ENCODE results near the gene LIMA1. TPM values are rescaled to one million over a fixed set of nuclear protein-coding genes. Genes with fewer than 3 reads are reported as not detected.

The LIMA1 gene
- total and polyA plus RNA-seq, 2 of the 4 experiments (the other 2 are of a cell fraction) = 126 to 163 TPM

DNA sequence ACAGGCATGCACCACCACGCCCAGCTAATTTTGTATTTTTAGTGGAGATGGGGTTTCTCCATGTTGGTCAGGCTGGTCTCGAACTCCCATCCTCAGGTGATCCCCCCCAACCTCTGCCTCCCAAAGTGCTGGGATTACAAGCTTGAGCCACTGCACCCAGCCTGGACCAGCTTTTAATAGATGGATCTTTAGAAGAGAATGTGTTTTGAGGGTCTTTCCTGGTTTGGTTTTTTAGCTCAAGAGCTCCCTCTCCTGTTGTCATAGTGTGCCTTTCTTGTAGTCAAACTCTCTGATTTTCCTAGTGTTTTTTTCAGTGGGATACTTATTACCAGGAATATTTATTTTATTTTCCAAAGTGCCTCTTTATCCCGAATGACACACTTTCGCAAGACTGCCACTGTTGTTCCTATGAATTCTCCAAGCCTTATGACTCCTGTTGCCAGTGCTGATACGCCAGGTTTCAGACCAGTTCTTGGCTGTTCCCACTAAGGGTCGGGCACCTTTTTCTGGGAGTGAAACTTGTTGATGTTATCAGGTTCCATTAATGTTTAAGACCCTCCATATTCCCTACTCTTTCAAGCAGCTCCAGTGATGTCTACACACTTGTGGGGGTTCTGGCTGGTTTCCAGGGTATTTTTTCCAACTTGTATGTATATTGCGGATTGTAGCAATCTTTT is 31.5 kb upstream of the LIMA1 start:
- dilution Hi-C loops (cut with HindIII; ENCODE audit: low sequenced_read_pairs, unreplicated experiment) = no loop called here
- no peak overlapping the region for H2AFZ ChIP-seq (replicated peaks; ENCODE audit: low read length, poor library complexity)

More for the DNA sequence above, 31.5 kb upstream of the LIMA1 start:
- no CpG with 5 or more reads among the region's 7 CpGs for WGBS, 2 experiments (ENCODE audit: extremely low coverage in 2 of 2, insufficient read length in 1 of 2)
- no peaks in the 10 kb centered on the region for H4K20me1 ChIP-seq (ENCODE audit: insufficient read depth, low read length)
- CTCF ChIA-PET = interaction anchor here (0.7 to 1.9 kb wide), 7 partner anchors 12 to 182 kb away, joined by 3 to 9 read pairs (median 4); no protein-coding TSS in a partner anchor
- DNase-seq (peak; percentile 80), ATAC-seq (ENCODE audit: low read depth) (peak; percentile 70)
- H3K79me1 ChIP-seq (ENCODE audit: low read depth in 1 of 2, low read length in 2 of 2) = peaks cover 0 to 4% of the 10 kb centered on the region in 2 experiments; a peak in 1 of 4 replicates
- H3K4me2 ChIP-seq (ENCODE audit: low read depth, low read length) = 0 out of 2 replicates have a peak overlapping the region, but pooled peaks have one; percentile 2
- H2AK5ac ChIP-seq (ENCODE audit: low read depth, low read length) = peak overlapping the region; percentile 80; the same call in 1 of the 2 replicates
- H3K18ac ChIP-seq (ENCODE audit: low read depth, low read length) = peak overlapping the region; percentile 8; the same call in 1 of the 2 replicates
- POLR2A ChIA-PET (ENCODE audit: unreplicated experiment) = interaction anchor here (0.5 to 0.6 kb wide), 3 partner anchors 93 to 1200 kb away, joined by 4 to 15 read pairs (median 12); no protein-coding TSS in a partner anchor
- H3K9ac ChIP-seq (ENCODE audit: low read depth, low read length) = peak overlapping the region; percentile 68
- H3K14ac ChIP-seq (replicated peaks; ENCODE audit: low read depth, low read length) = peak overlapping the region; percentile 69; the same call in 1 of the 2 replicates
- H3K36me3 ChIP-seq (ENCODE audit: control insufficient read depth, insufficient read depth, low read length) = no peaks in the 10 kb centered on the region
- H3K4ac ChIP-seq (ENCODE audit: low read depth, low read length) = peak overlapping the region; percentile 78
- 0 out of 2 replicates have a peak overlapping the region, but pooled peaks have one; percentile 55 for H2BK20ac ChIP-seq (ENCODE audit: low read depth, low read length)
- H2BK15ac ChIP-seq (ENCODE audit: low read depth, low read length) = peak overlapping the region; percentile 45; the same call in 1 of the 3 replicates
- H3K4me1 ChIP-seq (ENCODE audit: control insufficient read depth, insufficient read depth, low read length) = peaks cover 6% of the 10 kb centered on the region
- H3K9me3 ChIP-seq (ENCODE audit: control insufficient read depth, insufficient read depth, low read length) = no peaks in the 10 kb centered on the region
- H3K4me3 ChIP-seq (ENCODE audit: insufficient read depth, low read depth, low read length) = no peak overlapping the region
- intact Hi-C loops (cut with micrococcal nuclease) = loop anchor here (1.0 to 5.0 kb wide), 6 partner anchors 72 to 240 kb away; no protein-coding TSS in a partner anchor
- H4K5ac ChIP-seq (ENCODE audit: low read depth, low read length) = peak overlapping the region; percentile 61; the same call in 1 of the 2 replicates
- no peak overlapping the region; the same call in 1 of the 2 replicates for H3K56ac ChIP-seq (ENCODE audit: extremely low read depth, insufficient read depth, low read length)
- H4K8ac ChIP-seq (ENCODE audit: low read depth in 2 of 2, low read length in 2 of 2) = peak overlapping the region in 1 of 2 experiments; percentile 88; a peak in 2 of 4 replicates
- H2BK120ac ChIP-seq (ENCODE audit: low read depth, low read length) = peak overlapping the region; percentile 66; the same call in 1 of the 2 replicates
- H2AK9ac ChIP-seq (replicated peaks; ENCODE audit: low read depth, low read length, poor library complexity) = no peak overlapping the region
- H3K23ac ChIP-seq (ENCODE audit: low read depth, low read length) = no peak overlapping the region
- no peaks in the 10 kb centered on the region for H3K27me3 ChIP-seq (ENCODE audit: control insufficient read depth, insufficient read depth, low read length)
- H4K91ac ChIP-seq (ENCODE audit: insufficient read depth, low read depth, low read length) = peak overlapping the region; percentile 67; the same call in 1 of the 2 replicates
- H3K9me1 ChIP-seq (ENCODE audit: insufficient read depth, low read length) = 0 out of 2 replicates have a peak, but pooled peaks cover 3% of the 10 kb centered on the region
- in situ Hi-C loops (cut with MboI; ENCODE audit: low sequenced_read_pairs) = loop anchor here (10.0 kb wide), 1 partner anchor 110 kb away; no protein-coding TSS in a partner anchor
- no TSS peak for BruUV-seq (replicated peaks)
- TF ChIP-seq RAD21 (IDR thresholded peaks at IDR 0.05; ENCODE audit: low read length) (peak; percentile 90), NFE2L2 (IDR thresholded peaks at IDR 0.05; ENCODE audit: low read depth, low read length) (no peak), MXI1 (IDR thresholded peaks at IDR 0.05; ENCODE audit: borderline replicate concordance, low read depth, low read length) (no peak), SMC3 (IDR thresholded peaks at IDR 0.05; ENCODE audit: low read depth, low read length) (peak; percentile 97), CHD1 (IDR thresholded peaks at IDR 0.05; ENCODE audit: low read depth, low read length) (no peak), POLR2A (IDR thresholded peaks at IDR 0.05; ENCODE audit: low read depth, low read length) (no peak)
- TF ChIP-seq, protein P1, sequence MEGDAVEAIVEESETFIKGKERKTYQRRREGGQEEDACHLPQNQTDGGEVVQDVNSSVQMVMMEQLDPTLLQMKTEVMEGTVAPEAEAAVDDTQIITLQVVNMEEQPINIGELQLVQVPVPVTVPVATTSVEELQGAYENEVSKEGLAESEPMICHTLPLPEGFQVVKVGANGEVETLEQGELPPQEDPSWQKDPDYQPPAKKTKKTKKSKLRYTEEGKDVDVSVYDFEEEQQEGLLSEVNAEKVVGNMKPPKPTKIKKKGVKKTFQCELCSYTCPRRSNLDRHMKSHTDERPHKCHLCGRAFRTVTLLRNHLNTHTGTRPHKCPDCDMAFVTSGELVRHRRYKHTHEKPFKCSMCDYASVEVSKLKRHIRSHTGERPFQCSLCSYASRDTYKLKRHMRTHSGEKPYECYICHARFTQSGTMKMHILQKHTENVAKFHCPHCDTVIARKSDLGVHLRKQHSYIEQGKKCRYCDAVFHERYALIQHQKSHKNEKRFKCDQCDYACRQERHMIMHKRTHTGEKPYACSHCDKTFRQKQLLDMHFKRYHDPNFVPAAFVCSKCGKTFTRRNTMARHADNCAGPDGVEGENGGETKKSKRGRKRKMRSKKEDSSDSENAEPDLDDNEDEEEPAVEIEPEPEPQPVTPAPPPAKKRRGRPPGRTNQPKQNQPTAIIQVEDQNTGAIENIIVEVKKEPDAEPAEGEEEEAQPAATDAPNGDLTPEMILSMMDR (conservative IDR thresholded peaks at IDR 0.05; ENCODE audit: low read depth, low read length) = peak; percentile 85
- TF ChIP-seq, protein P2, sequence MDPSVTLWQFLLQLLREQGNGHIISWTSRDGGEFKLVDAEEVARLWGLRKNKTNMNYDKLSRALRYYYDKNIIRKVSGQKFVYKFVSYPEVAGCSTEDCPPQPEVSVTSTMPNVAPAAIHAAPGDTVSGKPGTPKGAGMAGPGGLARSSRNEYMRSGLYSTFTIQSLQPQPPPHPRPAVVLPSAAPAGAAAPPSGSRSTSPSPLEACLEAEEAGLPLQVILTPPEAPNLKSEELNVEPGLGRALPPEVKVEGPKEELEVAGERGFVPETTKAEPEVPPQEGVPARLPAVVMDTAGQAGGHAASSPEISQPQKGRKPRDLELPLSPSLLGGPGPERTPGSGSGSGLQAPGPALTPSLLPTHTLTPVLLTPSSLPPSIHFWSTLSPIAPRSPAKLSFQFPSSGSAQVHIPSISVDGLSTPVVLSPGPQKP (IDR thresholded peaks at IDR 0.05; ENCODE audit: borderline replicate concordance, low read depth, low read length) = no peak
- no peak overlapping the region for H2BK5ac ChIP-seq (ENCODE audit: low read depth, low read length, poor library complexity, severe bottlenecking)
- no peak overlapping the region for H3K27ac ChIP-seq (ENCODE audit: insufficient read depth, low read length)

Data from IMR-90 (cell line).